Activated T-helper 9 cell treated with anti-CD3 and anti-CD28 coated beads, Interleukin-2, amount 50 U/mL, for 16 hours (primary cell): Measurements from ENCODE around the gene INHBA.

ENCODE experiments used
- DNase-seq: peaks from one replicate; pipeline ENCODE4 v3.0.0-alpha.2; 2020; ENCODE audit warnings: low read depth

Gene INHBA

GRCh38 chr7:41702635-41703371 lies at the start of gene INHBA:
TSS of gene INHBA (minus strand) at chr7:41703090. CDS start at chr7:41700374, 2,716 bp downstream.
- DNase-seq = no peak

DNA sequence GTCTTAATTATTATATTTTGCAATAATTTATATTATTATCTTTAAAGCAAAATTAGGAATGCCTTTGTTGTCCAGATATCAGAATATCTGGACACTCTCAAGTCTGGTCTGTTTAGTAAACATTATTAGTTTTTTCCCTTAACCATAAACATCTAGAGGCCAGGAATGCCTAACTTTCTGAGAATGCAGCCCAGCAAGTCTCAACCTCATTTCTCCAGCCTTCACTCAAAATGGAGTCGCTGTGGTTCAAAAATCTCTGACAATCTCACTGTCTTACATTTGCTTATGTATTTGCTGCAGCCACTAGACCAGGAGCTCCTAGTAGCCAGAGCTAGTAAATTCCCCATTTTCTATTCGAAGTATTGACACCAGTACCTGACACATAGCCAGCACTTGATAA lies 49.7 kb upstream of the INHBA start:
- no peak for DNase-seq

- DNase-seq = no peak
These were observed 48.0 kb upstream of the INHBA start for GRCh38 chr7:41750661-41751540.

DNA sequence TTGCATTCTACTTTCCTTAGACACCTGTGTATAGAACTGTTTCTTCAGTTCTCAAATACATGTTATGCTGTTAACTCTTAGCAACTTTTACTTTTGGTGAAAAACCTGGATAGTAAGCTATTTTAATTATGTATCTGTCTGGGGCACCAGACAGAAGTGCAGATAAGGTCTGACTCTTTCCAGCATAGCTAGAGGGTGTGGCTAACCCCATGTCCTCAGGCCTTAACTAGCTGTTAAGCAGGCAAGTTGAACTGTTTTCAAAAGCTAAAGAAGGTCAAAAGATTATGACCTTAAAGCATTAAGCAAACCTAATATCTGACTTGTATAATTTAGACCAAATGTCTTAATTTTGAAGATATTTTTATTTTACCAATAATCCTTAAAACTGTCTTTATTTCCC lies 45.1 kb upstream of the INHBA start:
- DNase-seq = no peak

GRCh38 chr7:41745451-41745850 lies 42.6 kb upstream of the INHBA start:
- no peak for DNase-seq

DNA sequence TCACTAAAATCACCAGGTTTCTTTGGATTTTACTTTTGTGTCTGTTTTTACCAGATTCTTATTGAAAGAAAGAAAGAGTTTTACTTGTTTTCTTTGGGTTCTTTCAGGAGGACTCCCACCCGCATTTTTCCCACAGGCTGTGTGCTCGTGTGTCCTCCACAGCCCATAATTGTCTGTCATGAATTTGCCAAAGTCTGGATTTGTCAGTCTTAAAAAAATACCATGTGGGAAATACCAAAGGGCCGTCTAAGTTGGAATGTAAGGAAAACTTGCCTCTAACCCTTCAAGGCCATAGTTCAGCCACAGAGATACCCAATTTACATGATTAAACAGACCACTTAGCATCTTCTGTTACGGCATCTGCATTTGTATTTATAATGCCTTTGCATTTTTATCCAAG lies 41.3 kb upstream of the INHBA start:
- no peak for DNase-seq

GRCh38 chr7:41742401-41743020 lies 39.6 kb upstream of the INHBA start:
- no peak for DNase-seq

- DNase-seq = no peak
These were observed 35.9 kb upstream of the INHBA start for GRCh38 chr7:41738806-41739205.

GRCh38 chr7:41738336-41738735 lies 35.4 kb upstream of the INHBA start:
- no peak for DNase-seq

DNA sequence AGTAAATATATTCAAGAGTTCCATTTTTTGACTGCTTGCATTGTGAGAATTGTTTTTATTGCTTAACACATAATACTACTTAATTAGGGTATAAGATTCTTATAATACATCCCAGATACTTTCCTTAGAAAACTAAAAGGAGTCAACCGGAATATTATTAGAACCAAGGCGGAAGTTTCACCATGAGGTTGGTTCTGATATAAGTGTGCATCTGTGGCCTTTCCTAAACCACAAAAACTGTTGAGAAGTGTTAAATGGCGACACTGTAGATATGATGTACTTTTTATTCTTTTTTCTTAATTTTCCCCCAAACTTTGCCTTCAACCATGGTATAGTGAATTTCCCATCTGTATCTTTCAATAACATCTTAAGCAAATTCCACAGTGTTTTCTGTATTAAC lies 32.3 kb upstream of the INHBA start:
- DNase-seq = no peak

GRCh38 chr7:41732843-41733306 lies 30.0 kb upstream of the INHBA start:
- DNase-seq = no peak

DNA sequence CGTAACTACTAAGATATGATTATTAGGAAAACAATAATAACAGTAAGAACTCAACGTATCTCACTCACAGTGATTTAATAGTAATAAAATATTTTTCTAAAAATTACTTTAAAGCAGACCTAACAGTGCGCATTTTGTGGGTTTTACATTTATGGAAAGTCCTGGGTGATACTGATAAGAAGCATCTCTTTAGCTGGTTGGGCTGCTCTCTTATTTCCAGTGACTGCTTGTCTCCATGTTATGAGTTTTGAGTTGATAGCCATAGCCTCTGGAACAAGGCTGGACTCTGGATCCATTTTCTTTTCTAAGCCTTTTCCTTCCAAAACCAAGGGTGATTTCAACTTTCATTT lies 29.5 kb upstream of the INHBA start:
- DNase-seq = no peak

GRCh38 chr7:41731493-41732435 lies 28.9 kb upstream of the INHBA start:
- no peak for DNase-seq

GRCh38 chr7:41730668-41731067 lies 27.8 kb upstream of the INHBA start:
- DNase-seq = no peak

- no peak for DNase-seq
These were observed 27.3 kb upstream of the INHBA start for GRCh38 chr7:41730161-41730560.

- DNase-seq = no peak
These were observed 26.2 kb upstream of the INHBA start for GRCh38 chr7:41729059-41729458.

DNA sequence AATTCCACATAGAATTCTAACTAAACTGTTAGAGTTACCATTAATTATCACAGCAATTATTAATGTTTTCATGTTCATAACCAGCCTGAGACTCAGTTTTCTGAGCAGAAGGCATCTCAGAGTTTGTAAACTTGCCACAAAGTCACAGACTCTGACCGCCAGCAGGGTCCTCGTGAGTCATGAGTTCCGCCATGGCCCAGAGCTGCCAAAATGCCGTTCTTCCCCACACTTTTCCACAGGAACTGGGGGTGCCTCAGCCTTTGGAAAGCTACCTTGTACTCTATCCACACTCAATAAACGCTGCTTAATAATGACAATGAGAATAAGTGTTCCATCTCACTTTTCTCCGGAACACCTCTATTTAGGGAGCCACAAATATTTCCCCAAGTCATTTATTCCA lies 22.1 kb upstream of the INHBA start:
- no peak for DNase-seq

GRCh38 chr7:41720886-41721285 lies 18.0 kb upstream of the INHBA start:
- DNase-seq = no peak

DNA sequence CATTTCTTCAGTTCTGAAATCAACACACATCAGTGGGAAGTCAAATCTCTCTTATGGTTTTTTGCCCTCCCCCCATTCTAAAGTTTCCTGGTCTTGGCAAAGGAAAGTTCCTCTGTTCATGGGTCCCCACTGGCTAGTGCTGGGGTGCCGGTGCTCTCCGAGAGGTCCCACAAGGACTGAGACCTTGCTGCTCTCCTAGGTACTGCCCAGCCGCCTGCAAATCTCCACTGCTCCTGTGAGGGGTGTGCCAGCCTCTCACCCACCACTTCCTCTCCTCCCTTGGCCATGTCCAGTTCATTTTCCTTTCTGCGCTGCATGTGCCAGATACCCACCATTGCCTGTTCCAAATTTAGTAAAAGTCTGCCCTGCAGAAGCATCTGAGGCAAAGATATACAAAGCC lies 17.2 kb upstream of the INHBA start:
- no peak for DNase-seq

GRCh38 chr7:41716691-41717090 lies 13.8 kb upstream of the INHBA start:
- no peak for DNase-seq

DNA sequence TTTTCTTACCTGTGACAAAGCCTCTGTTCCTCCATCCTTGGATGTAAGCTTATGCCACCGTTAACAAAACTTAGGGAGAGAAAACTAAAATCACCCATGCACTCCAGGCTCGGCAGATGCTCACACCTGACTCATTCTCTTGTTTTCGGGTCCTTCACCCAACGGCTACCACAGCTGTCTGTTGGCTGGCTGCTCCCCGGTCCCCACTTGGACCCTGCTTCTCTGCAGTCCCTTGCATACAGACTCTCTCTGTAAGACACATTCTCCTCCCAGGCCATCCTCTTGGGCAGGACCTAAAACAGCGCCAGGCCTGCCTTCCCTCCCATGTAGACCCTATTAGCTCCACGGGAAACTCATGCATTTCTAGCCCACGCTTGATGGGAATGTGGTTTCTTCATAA lies 12.1 kb upstream of the INHBA start:
- DNase-seq = no peak
